Measurements from ENCODE around the gene FBXO45. TPM values are rescaled to one million over a fixed set of nuclear protein-coding genes. Genes with fewer than 3 reads are reported as not detected.

FBXO45 gene
- total and polyA plus RNA-seq, 4 donors = 3.7 to 10.2 (median 5.9) TPM

GRCh38 chr3:196572389-196572788 is 3.9 kb downstream of the FBXO45 start:
- no peak for ATAC-seq (ENCODE audit: insufficient read depth, low FRiP score)
- Histone ChIP-seq H3K4me1 (ENCODE audit: control insufficient read depth in 5 of 5, insufficient read depth in 5 of 5, low read length in 5 of 5) (peaks cover 5 to 13% (median 7%) of the 10 kb centered on the region in 5 donors), H3K27me3 (ENCODE audit: control insufficient read depth in 3 of 3, insufficient read depth in 3 of 3, low read length in 2 of 3) (no peaks in the 10 kb centered on the region), H3K27ac (ENCODE audit: low read depth in 1 of 2, low read length in 1 of 2) (no peak overlapping the region), H3K4me3 (no peak overlapping the region), H3K36me3 (ENCODE audit: control insufficient read depth in 4 of 4, insufficient read depth in 4 of 4, low read length in 4 of 4) (peaks cover 0 to 2% (median under 1%) of the 10 kb centered on the region in 4 donors), H3K9me3 (ENCODE audit: control insufficient read depth in 4 of 4, insufficient read depth in 3 of 4, low read length in 3 of 4) (no peaks in the 10 kb centered on the region), H3K9ac (ENCODE audit: insufficient read depth in 1 of 2, low read length in 2 of 2) (no peak overlapping the region)
- TF ChIP-seq CTCF (IDR thresholded peaks at IDR 0.05; ENCODE audit: control extremely low read depth, extremely low read depth) = no peak
- WGBS, 2 donors = 47 to 97% methylated on average over 1 of the region's 1 CpG
- DNase-seq = no peak

- H3K9me3 ChIP-seq (ENCODE audit: control insufficient read depth in 4 of 4, insufficient read depth in 3 of 4, low read length in 3 of 4) = no peaks in the 10 kb centered on the region
- H3K4me1 ChIP-seq (ENCODE audit: control insufficient read depth in 5 of 5, insufficient read depth in 5 of 5, low read length in 5 of 5) = peaks cover 0 to 3% (median 0%) of the 10 kb centered on the region in 5 donors
- no peak overlapping the region for H3K27ac ChIP-seq (ENCODE audit: low read depth in 1 of 2, low read length in 1 of 2)
- DNase-seq (no peak), ATAC-seq (ENCODE audit: insufficient read depth, low FRiP score) (no peak)
- no peak overlapping the region for H3K4me3 ChIP-seq
- no peak overlapping the region for H3K9ac ChIP-seq (ENCODE audit: insufficient read depth in 1 of 2, low read length in 2 of 2)
- H3K36me3 ChIP-seq (ENCODE audit: control insufficient read depth in 4 of 4, insufficient read depth in 4 of 4, low read length in 4 of 4) = peaks cover 4 to 17% (median 13%) of the 10 kb centered on the region in 4 donors
- H3K27me3 ChIP-seq (ENCODE audit: control insufficient read depth in 3 of 3, insufficient read depth in 3 of 3, low read length in 2 of 3) = no peaks in the 10 kb centered on the region
- 88 to 94% methylated on average over 3 of the region's 3 CpGs for WGBS, 2 donors
- no peak for TF ChIP-seq CTCF (IDR thresholded peaks at IDR 0.05; ENCODE audit: control extremely low read depth, extremely low read depth)
These were observed 16.7 kb downstream of the FBXO45 start for GRCh38 chr3:196585044-196585757.

- ATAC-seq (ENCODE audit: insufficient read depth, low FRiP score) = no peak
- Histone ChIP-seq H3K9me3 (ENCODE audit: control insufficient read depth in 4 of 4, insufficient read depth in 3 of 4, low read length in 3 of 4) (no peaks in the 10 kb centered on the region), H3K4me3 (no peak overlapping the region), H3K36me3 (ENCODE audit: control insufficient read depth in 4 of 4, insufficient read depth in 4 of 4, low read length in 4 of 4) (peaks cover 0 to 6% (median 2%) of the 10 kb centered on the region in 4 donors), H3K9ac (ENCODE audit: insufficient read depth in 1 of 2, low read length in 2 of 2) (no peak overlapping the region), H3K27me3 (ENCODE audit: control insufficient read depth in 3 of 3, insufficient read depth in 3 of 3, low read length in 2 of 3) (no peaks in the 10 kb centered on the region), H3K4me1 (ENCODE audit: control insufficient read depth in 5 of 5, insufficient read depth in 5 of 5, low read length in 5 of 5) (no peaks in the 10 kb centered on the region), H3K27ac (ENCODE audit: low read depth in 1 of 2, low read length in 1 of 2) (no peak overlapping the region)
- no peak for DNase-seq
- no peak for TF ChIP-seq CTCF (IDR thresholded peaks at IDR 0.05; ENCODE audit: control extremely low read depth, extremely low read depth)
- 93 to 96% methylated on average over 5 of the region's 5 CpGs for WGBS, 2 donors
These were observed 21.8 kb downstream of the FBXO45 start for GRCh38 chr3:196590279-196590678.

Data from lung (tissue), 12 donors.